Measurements from ENCODE around the gene DYTN. TPM values are rescaled to one million over a fixed set of nuclear protein-coding genes. Genes with fewer than 3 reads are reported as not detected.

Gene DYTN
- polyA plus RNA-seq, 1 donor from 2014 or later = not detected

- H3K4me2 ChIP-seq (ENCODE audit: low read length) = peak within 1 kb of the TSS; percentile 87
- H3F3A ChIP-seq (ENCODE audit: insufficient read depth, low read length, poor library complexity, severe bottlenecking) = no peaks in the 10 kb centered on the region
- no peaks in the 10 kb centered on the region for H3K27me3 ChIP-seq (ENCODE audit: insufficient read depth, low read depth, low read length)
- H3K4me3 ChIP-seq (ENCODE audit: low read length) = peak within 1 kb of the TSS; percentile 92
- peak within 1 kb of the TSS; percentile 89 for H2AFZ ChIP-seq (ENCODE audit: low read depth, low read length)
- TF ChIP-seq MXI1 (conservative IDR thresholded peaks at IDR 0.05; ENCODE audit: poor library complexity, severe bottlenecking) (peak; percentile 96), EP300 (conservative IDR thresholded peaks at IDR 0.05; ENCODE audit: poor library complexity, severe bottlenecking) (no peak), REST (IDR thresholded peaks at IDR 0.05; ENCODE audit: borderline replicate concordance) (peak; percentile 76), TAF1 (IDR thresholded peaks at IDR 0.05; ENCODE audit: low read depth) (peak; percentile 44), CTCF (IDR thresholded peaks at IDR 0.05; ENCODE audit: poor library complexity, severe bottlenecking) (no peak), POLR2AphosphoS5 (IDR thresholded peaks at IDR 0.05) (peak; percentile 91), RAD21 (conservative IDR thresholded peaks at IDR 0.05) (peak; percentile 21), EZH2 (IDR thresholded peaks at IDR 0.05; ENCODE audit: borderline replicate concordance, insufficient read depth, low read length, poor library complexity, severe bottlenecking) (no peak), SMC3 (conservative IDR thresholded peaks at IDR 0.05; ENCODE audit: poor library complexity) (no peak)
- H3K27ac ChIP-seq (ENCODE audit: low read length) = peak within 1 kb of the TSS; percentile 86
- no peaks in the 10 kb centered on the region for H4K20me1 ChIP-seq (ENCODE audit: insufficient read depth)
- peak within 1 kb of the TSS; percentile 79 for H3K9ac ChIP-seq (ENCODE audit: low read length)
- no peaks in the 10 kb centered on the region for H3K9me2 ChIP-seq (ENCODE audit: insufficient read depth, low read length)
- no peaks in the 10 kb centered on the region for H3K9me3 ChIP-seq (ENCODE audit: low read length)
- peaks cover 25% of the 10 kb centered on the region for H3K79me2 ChIP-seq (replicated peaks; ENCODE audit: insufficient read depth, low read length)
- H3K36me3 ChIP-seq (ENCODE audit: insufficient read depth, low read length) = peaks cover 6% of the 10 kb centered on the region
Measured at GRCh38 chr2:206765242-206766056, 47.3 kb upstream of the DYTN start, which contains the start of the genes FASTKD2 and MDH1B. TSS of gene FASTKD2 (plus strand) at chr2:206765606. CDS start at chr2:206766694, 1,088 bp downstream. TSS of gene MDH1B (minus strand) at chr2:206765328. CDS start at chr2:206765271, 57 bp downstream.

GRCh38 chr2:206764673-206765241 is 46.6 kb upstream of the DYTN start:
- H2AFZ ChIP-seq (ENCODE audit: low read depth, low read length) = peak overlapping the region; percentile 89
- H3K9me3 ChIP-seq (ENCODE audit: low read length) = no peaks in the 10 kb centered on the region
- H3K9me2 ChIP-seq (ENCODE audit: insufficient read depth, low read length) = no peaks in the 10 kb centered on the region
- peaks cover 25% of the 10 kb centered on the region for H3K79me2 ChIP-seq (replicated peaks; ENCODE audit: insufficient read depth, low read length)
- peak overlapping the region; percentile 79 for H3K9ac ChIP-seq (ENCODE audit: low read length)
- TF ChIP-seq EZH2 (IDR thresholded peaks at IDR 0.05; ENCODE audit: borderline replicate concordance, insufficient read depth, low read length, poor library complexity, severe bottlenecking) (no peak), SMC3 (conservative IDR thresholded peaks at IDR 0.05; ENCODE audit: poor library complexity) (no peak), EP300 (conservative IDR thresholded peaks at IDR 0.05; ENCODE audit: poor library complexity, severe bottlenecking) (no peak), POLR2AphosphoS5 (IDR thresholded peaks at IDR 0.05) (no peak), RAD21 (conservative IDR thresholded peaks at IDR 0.05) (no peak), REST (IDR thresholded peaks at IDR 0.05; ENCODE audit: borderline replicate concordance) (no peak), MXI1 (conservative IDR thresholded peaks at IDR 0.05; ENCODE audit: poor library complexity, severe bottlenecking) (no peak), CTCF (IDR thresholded peaks at IDR 0.05; ENCODE audit: poor library complexity, severe bottlenecking) (no peak), TAF1 (IDR thresholded peaks at IDR 0.05; ENCODE audit: low read depth) (no peak)
- peak overlapping the region; percentile 86 for H3K27ac ChIP-seq (ENCODE audit: low read length)
- H3F3A ChIP-seq (ENCODE audit: insufficient read depth, low read length, poor library complexity, severe bottlenecking) = no peaks in the 10 kb centered on the region
- peak overlapping the region; percentile 92 for H3K4me3 ChIP-seq (ENCODE audit: low read length)
- H4K20me1 ChIP-seq (ENCODE audit: insufficient read depth) = no peaks in the 10 kb centered on the region
- no peaks in the 10 kb centered on the region for H3K27me3 ChIP-seq (ENCODE audit: insufficient read depth, low read depth, low read length)
- peak overlapping the region; percentile 87 for H3K4me2 ChIP-seq (ENCODE audit: low read length)
- peaks cover 6% of the 10 kb centered on the region for H3K36me3 ChIP-seq (ENCODE audit: insufficient read depth, low read length)
